Stomach smooth muscle (tissue), 2 donors: ENCODE data around the gene SCD.

Experiments used
- H3K27ac ChIP-seq: one replicate; pipeline ENCODE4 v1.7.0; 2013; ENCODE audit warnings: mild to moderate bottlenecking, low read length, inconsistent platforms
- H3K27me3 ChIP-seq, 2 donors: one replicate each; pipeline ENCODE4 v1.7.0; 2013; ENCODE audit warnings: low read length in 2 of 2; ENCODE audit not compliant: insufficient read depth in 2 of 2, control insufficient read depth in 1 of 2
- H3K36me3 ChIP-seq, 2 donors: one replicate each; pipeline ENCODE4 v1.7.0; 2013; ENCODE audit warnings: low read length in 2 of 2; ENCODE audit not compliant: control insufficient read depth in 2 of 2, insufficient read depth in 2 of 2
- H3K4me1 ChIP-seq: one replicate; pipeline ENCODE4 v1.7.0; 2013; ENCODE audit warnings: low read length; ENCODE audit not compliant: control insufficient read depth, insufficient read depth
- H3K4me3 ChIP-seq, 2 donors: one replicate each; pipeline ENCODE4 v1.7.0; 2013; ENCODE audit warnings: low read length in 2 of 2
- H3K9ac ChIP-seq, 2 donors: one replicate each; pipeline ENCODE4 v1.7.0; 2013; ENCODE audit warnings: low read length in 2 of 2, mild to moderate bottlenecking in 1 of 2
- H3K9me3 ChIP-seq, 2 donors: one replicate each; pipeline ENCODE4 v1.7.0; 2013; ENCODE audit warnings: low read length in 2 of 2; ENCODE audit not compliant: control insufficient read depth in 2 of 2
- donor health status: healthy.
- donor health status: Pancreatic carcinoma.

The SCD gene

DNA sequence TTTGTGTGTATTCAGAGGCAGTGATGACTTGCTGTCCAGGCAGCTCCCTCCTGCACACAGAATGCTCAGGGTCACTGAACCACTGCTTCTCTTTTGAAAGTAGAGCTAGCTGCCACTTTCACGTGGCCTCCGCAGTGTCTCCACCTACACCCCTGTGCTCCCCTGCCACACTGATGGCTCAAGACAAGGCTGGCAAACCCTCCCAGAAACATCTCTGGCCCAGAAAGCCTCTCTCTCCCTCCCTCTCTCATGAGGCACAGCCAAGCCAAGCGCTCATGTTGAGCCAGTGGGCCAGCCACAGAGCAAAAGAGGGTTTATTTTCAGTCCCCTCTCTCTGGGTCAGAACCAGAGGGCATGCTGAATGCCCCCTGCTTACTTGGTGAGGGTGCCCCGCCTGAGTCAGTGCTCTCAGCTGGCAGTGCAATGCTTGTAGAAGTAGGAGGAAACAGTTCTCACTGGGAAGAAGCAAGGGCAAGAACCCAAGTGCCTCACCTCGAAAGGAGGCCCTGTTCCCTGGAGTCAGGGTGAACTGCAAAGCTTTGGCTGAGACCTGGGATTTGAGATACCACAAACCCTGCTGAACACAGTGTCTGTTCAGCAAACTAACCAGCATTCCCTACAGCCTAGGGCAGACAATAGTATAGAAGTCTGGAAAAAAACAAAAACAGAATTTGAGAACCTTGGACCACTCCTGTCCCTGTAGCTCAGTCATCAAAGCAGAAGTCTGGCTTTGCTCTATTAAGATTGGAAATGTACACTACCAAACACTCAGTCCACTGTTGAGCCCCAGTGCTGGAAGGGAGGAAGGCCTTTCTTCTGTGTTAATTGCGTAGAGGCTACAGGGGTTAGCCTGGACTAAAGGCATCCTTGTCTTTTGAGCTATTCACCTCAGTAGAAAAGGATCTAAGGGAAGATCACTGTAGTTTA is 15.8 kb downstream of the SCD start:
- Histone ChIP-seq H3K36me3 (no peaks in the 10 kb centered on the region), H3K27me3 (no peaks in the 10 kb centered on the region), H3K4me1 (no peaks in the 10 kb centered on the region), H3K9me3 (no peaks in the 10 kb centered on the region), H3K9ac (no peak overlapping the region), H3K4me3 (no peak overlapping the region), H3K27ac (no peak overlapping the region)

DNA sequence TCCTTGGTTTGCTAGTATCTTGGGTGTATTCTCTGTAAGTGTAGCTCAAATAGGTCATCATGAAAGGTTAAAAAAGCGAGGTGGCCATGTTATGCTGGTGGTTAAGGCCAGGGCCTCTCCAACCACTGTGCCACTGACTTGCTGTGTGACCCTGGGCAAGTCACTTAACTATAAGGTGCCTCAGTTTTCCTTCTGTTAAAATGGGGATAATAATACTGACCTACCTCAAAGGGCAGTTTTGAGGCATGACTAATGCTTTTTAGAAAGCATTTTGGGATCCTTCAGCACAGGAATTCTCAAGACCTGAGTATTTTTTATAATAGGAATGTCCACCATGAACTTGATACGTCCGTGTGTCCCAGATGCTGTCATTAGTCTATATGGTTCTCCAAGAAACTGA is 17.1 kb downstream of the SCD start:
- no peaks in the 10 kb centered on the region for H3K36me3 ChIP-seq
- H3K9me3 ChIP-seq, result no peaks in the 10 kb centered on the region
- H3K9ac ChIP-seq, result no peak overlapping the region
- no peaks in the 10 kb centered on the region for H3K4me1 ChIP-seq
- no peak overlapping the region for H3K27ac ChIP-seq
- H3K27me3 ChIP-seq, result no peaks in the 10 kb centered on the region
- H3K4me3 ChIP-seq, result no peak overlapping the region

DNA sequence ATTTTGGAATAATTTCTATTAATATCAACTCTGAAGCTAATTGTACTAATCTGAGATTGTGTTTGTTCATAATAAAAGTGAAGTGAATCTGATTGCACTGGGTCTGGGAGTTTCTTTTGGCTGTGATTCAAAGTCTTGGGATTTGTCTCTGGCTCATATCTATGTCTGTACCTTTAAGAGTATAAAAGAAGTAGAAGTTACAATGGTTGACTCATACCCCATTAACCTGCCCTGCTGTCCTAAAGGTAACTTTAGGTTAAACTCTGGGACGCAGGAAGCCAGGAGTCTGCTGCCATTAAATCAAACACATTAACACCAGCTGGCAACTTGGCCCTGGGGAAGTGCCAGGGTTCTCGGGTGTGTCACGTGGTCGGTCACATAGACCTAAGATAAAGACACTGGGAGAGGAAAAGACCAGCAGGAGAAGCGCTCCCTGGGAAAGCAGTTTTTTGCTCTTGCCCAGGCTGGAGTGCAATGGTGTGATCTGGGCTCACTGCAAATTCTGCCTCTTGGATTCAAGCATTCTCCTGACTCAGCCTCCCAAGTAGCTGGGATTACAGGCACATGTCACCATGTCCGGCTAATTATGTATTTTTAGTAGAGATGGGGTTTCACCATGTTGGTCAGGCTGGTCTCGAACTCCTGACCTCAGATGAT is 17.8 kb downstream of the SCD start:
- Histone ChIP-seq H3K27ac (no peak overlapping the region), H3K9ac (no peak overlapping the region), H3K4me1 (no peaks in the 10 kb centered on the region)

DNA sequence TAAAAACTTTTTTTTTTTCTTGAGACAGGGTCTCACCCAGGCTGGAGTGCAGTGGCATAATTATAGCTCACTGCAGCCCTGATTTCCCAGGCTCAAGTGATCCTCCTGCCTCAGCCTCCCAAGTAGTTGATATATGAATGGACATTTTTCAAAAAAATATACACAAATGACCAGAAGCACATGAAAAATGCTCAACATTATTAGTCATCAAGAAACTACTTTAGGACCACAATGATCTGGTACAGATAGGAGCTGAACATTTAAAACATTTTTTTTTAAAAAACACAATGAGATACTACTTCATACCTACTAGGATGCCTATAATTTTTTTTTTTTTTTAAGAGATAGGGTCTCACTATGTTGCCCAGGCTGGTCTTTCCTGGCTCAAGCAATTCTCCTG is 21.7 kb downstream of the SCD start:
- Histone ChIP-seq H3K4me1 (peaks cover 11% of the 10 kb centered on the region), H3K36me3 (no peaks in the 10 kb centered on the region), H3K27ac (no peak overlapping the region), H3K9me3 (no peaks in the 10 kb centered on the region), H3K4me3 (no peak overlapping the region), H3K9ac (no peak overlapping the region), H3K27me3 (no peaks in the 10 kb centered on the region)

More for the DNA sequence above, 17.8 kb downstream of the SCD start:
- H3K27me3 ChIP-seq, result no peaks in the 10 kb centered on the region
- H3K4me3 ChIP-seq, result no peak overlapping the region
- H3K36me3 ChIP-seq, result no peaks in the 10 kb centered on the region
- no peaks in the 10 kb centered on the region for H3K9me3 ChIP-seq

DNA sequence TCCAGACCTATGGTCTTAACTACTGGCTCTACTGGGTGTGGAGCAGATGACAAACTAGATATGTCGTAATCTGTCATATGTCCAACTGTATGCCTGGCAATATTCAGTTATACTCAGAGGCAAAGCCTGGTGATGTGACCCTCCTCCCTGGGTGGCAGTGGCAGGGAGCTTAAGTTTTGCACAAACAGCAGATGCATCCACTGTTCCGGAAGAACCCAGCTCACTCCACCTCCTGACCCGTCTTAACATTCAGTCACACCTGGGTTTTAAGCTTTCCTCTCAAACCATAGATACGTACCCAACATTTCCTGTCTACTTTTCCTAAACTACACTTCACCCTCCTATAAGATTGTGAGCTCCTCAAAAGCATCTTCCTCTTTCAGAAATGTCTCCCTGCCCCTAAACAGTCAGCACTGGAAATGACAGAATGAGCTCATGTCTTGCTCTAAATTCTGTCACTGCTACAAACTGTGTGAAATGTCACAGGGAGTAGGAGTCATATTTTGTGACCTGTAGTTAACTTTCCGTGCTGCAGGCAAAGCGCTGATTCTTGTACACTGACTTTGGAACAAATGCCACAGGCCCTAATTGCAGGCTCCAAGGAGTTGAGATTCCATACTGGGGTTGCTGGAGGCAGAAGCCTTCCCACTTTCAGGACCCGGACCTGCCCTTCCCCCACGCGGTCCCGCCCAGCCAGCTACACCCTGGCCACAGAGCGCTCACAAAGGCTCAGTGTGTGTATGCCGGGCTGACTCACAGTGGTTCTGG is 23.9 kb downstream of the SCD start:
- no peak overlapping the region for H3K4me3 ChIP-seq
- peak overlapping the region; percentile 18 for H3K27ac ChIP-seq
- peaks cover 20% of the 10 kb centered on the region for H3K4me1 ChIP-seq
- no peaks in the 10 kb centered on the region for H3K9me3 ChIP-seq
- peak overlapping the region in 1 of 2 donors; percentile 42 for H3K9ac ChIP-seq
- H3K27me3 ChIP-seq, result no peaks in the 10 kb centered on the region
- no peaks in the 10 kb centered on the region for H3K36me3 ChIP-seq

DNA sequence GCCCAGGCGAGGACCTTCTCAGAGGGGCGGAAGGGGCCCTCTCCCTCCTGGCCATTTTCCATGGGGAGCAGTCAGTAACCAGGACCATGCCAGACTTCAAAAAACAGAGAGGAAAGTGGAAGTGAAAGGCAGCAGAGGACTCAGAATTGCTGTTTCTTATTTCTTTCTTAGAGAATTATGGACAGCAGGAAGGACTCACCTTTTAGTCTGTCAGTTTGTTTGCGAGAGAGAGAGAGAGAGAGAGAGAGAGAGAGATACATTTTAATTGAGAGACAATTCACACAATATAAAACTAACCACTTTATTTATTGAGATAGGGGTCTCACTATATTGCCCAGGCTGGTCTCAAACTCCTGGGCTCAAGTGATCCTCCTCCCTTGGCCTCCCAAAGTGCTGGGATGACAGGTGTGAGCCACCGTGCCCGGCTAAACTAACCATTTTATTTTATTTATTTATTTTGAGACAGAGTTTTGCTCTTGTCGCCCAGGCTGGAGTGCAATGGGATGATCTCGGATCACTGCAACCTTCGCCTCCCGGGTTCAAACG is 24.5 kb downstream of the SCD start:
- H3K9me3 ChIP-seq, result no peaks in the 10 kb centered on the region
- H3K4me1 ChIP-seq, result peaks cover 20% of the 10 kb centered on the region
- H3K27ac ChIP-seq, result no peak overlapping the region
- no peaks in the 10 kb centered on the region for H3K27me3 ChIP-seq
- H3K9ac ChIP-seq, result no peak overlapping the region
- no peak overlapping the region for H3K4me3 ChIP-seq
- H3K36me3 ChIP-seq, result no peaks in the 10 kb centered on the region

DNA sequence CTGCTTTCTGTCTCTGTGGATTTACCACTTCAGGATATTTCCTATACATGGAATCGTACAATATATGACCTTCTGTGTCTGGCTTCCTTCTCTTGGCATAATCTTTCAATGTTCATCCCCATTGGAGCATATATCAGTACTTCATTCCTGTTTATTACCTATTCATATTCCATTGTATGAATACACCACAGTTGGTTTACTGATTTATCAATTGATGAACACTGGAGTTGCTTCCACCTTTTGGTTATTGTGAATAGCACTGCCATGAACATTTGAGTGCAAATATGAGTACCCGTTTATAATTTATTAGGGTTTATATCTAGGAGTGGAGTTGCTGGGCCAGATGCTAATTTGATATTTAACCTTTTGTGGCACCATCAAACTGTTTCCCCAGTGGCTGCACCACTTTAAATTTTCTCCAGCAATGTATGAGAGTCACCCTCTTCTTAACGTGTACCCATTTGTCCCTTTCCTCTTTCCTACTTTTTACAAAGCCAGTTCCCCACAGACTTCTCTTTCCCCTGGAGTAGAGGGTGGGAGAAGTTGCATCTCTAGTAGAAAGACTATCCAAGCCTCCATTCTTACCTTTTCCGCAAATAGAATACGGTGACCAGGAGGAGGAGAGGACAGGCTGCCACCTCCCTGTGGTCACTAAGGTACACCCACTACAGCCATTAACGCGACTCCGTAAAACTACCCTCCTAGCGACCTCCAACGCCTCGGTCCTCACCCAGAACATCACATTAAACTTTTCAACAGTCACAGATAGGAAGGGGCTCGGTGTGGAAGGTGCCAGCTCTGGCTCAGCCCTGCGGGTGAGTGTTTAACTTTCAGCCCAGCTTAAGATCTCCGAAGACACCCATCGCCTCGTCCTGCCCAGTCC is 25.6 kb downstream of the SCD start:
- Histone ChIP-seq H3K4me3 (peak overlapping the region; percentile 86 to 92), H3K36me3 (no peaks in the 10 kb centered on the region)

DNA sequence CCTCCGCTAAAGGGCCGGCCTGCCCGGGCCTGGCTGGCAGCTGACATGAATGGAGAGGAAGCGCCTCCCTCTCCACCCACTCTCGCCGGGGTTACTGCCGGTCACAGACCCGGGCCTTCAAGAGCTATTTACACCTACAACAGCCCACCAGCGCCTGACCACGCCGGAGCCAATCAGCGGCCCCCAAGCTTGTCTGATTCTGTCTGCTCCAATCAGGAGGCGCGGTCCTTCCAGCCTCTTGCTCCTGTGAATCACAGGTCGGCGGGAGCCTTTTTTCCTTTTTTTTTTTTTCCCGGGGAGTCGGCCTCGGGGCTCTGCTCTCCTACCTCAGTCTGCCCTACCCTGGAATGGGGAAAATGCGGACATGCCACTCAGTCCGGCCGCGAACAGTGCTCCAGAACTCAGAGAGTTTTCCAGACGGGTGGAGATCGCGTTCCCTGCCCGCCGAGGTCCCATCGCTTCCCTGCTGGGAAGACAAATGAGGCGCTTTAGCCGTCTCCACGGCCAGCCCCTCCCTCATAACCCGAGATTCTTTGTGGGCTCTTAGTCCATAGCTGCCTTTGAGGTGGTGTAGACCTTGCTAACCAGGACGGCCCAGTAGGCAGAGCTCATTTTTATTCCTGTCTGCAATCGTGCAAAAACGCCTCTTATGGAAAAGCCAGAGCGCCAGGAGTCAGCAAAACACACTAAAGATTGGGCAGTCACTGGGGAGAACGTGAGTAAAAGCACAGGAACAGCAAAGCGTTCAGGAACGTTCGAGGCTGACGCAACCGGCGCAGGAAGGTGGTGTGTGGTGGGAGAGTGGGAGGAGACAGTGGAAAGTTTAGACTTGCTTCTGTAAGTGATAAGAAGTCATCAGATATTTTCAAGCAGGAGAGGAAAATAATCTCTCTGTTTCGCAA is 26.5 kb downstream of the SCD start:
- Histone ChIP-seq H3K4me1 (peaks cover 20% of the 10 kb centered on the region), H3K36me3 (no peaks in the 10 kb centered on the region), H3K9me3 (no peaks in the 10 kb centered on the region), H3K9ac (peak overlapping the region; percentile 89 to 96), H3K27ac (peak overlapping the region; percentile 92), H3K4me3 (peak overlapping the region; percentile 86 to 92), H3K27me3 (no peaks in the 10 kb centered on the region)

More for the DNA sequence above, 25.6 kb downstream of the SCD start:
- H3K4me1 ChIP-seq, result peaks cover 20% of the 10 kb centered on the region
- H3K27ac ChIP-seq, result peak overlapping the region; percentile 92
- no peaks in the 10 kb centered on the region for H3K27me3 ChIP-seq
- peak overlapping the region; percentile 73 to 76 for H3K9ac ChIP-seq
- no peaks in the 10 kb centered on the region for H3K9me3 ChIP-seq

DNA sequence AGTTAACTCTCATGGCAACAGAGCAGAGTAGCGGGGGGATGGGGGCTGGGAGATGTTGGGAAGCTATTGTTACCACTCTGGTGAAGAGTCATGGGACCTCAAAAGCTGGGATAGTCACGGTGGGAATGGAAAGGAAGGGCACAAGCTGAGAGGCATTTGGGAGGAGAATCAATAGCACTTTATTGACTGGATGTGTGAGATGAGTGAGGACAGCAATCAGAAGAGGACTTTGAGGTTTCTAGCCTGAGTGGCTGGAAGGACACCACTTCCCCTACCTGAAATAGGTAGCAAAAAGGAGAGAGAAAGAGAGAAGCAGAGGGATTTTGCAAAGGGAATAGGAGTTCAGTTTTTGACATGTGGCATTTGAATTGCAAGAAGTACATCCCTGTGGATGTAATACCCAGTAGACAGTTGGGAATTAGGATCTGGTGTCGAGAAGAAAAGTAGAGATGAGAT is 27.2 kb downstream of the SCD start:
- Histone ChIP-seq H3K4me1 (peaks cover 20% of the 10 kb centered on the region), H3K4me3 (peak overlapping the region; percentile 86 to 92)

More for the DNA sequence above, 27.2 kb downstream of the SCD start:
- Histone ChIP-seq H3K27me3 (no peaks in the 10 kb centered on the region), H3K27ac (peak overlapping the region; percentile 92), H3K9me3 (no peaks in the 10 kb centered on the region), H3K9ac (peak overlapping the region; percentile 89 to 96), H3K36me3 (no peaks in the 10 kb centered on the region)
